ENCODE data around the gene SCN1A. TPM values are rescaled to one million over a fixed set of nuclear protein-coding genes. Genes with fewer than 3 reads are reported as not detected.

Gene SCN1A
- total and polyA plus RNA-seq, 2 of the 4 experiments (the other 2 are of a cell fraction) = under 0.01 TPM; not detected in 1

GRCh38 chr2:166042356-166042755, 85.5 kb downstream of the SCN1A start:
- in situ Hi-C loops (cut with MboI; ENCODE audit: low sequenced_read_pairs) = no loop called here
- Histone ChIP-seq H4K8ac (ENCODE audit: low read depth in 2 of 2, low read length in 2 of 2) (no peak overlapping the region), H3K14ac (replicated peaks; ENCODE audit: low read depth, low read length) (no peak overlapping the region), H3K9ac (ENCODE audit: low read depth, low read length) (no peak overlapping the region), H2BK5ac (ENCODE audit: low read depth, low read length, poor library complexity, severe bottlenecking) (no peak overlapping the region), H2BK120ac (ENCODE audit: low read depth, low read length) (no peak overlapping the region), H3K4ac (ENCODE audit: low read depth, low read length) (no peak overlapping the region), H3K18ac (ENCODE audit: low read depth, low read length) (no peak overlapping the region), H4K5ac (ENCODE audit: low read depth, low read length) (no peak overlapping the region), H3K4me2 (ENCODE audit: low read depth, low read length) (no peak overlapping the region), H3K23ac (ENCODE audit: low read depth, low read length) (no peak overlapping the region), H3K4me1 (ENCODE audit: control insufficient read depth, insufficient read depth, low read length) (no peaks in the 10 kb centered on the region), H4K91ac (ENCODE audit: insufficient read depth, low read depth, low read length) (no peak overlapping the region), H3K36me3 (ENCODE audit: control insufficient read depth, insufficient read depth, low read length) (no peaks in the 10 kb centered on the region), H2AFZ (replicated peaks; ENCODE audit: low read length, poor library complexity) (no peak overlapping the region), H3K79me1 (ENCODE audit: low read depth in 1 of 2, low read length in 2 of 2) (no peaks in the 10 kb centered on the region), H2BK15ac (ENCODE audit: low read depth, low read length) (no peak overlapping the region), H4K20me1 (ENCODE audit: insufficient read depth, low read length) (no peaks in the 10 kb centered on the region), H3K27ac (ENCODE audit: insufficient read depth, low read length) (no peak overlapping the region), H3K9me3 (ENCODE audit: control insufficient read depth, insufficient read depth, low read length) (no peaks in the 10 kb centered on the region), H3K9me1 (ENCODE audit: insufficient read depth, low read length) (no peaks in the 10 kb centered on the region), H2AK5ac (ENCODE audit: low read depth, low read length) (no peak overlapping the region), H2AK9ac (replicated peaks; ENCODE audit: low read depth, low read length, poor library complexity) (no peak overlapping the region), H3K4me3 (ENCODE audit: insufficient read depth, low read depth, low read length) (no peak overlapping the region), H2BK20ac (ENCODE audit: low read depth, low read length) (no peak overlapping the region), H3K56ac (ENCODE audit: extremely low read depth, insufficient read depth, low read length) (no peak overlapping the region), H3K27me3 (ENCODE audit: control insufficient read depth, insufficient read depth, low read length) (no peaks in the 10 kb centered on the region)
- POLR2A ChIA-PET (ENCODE audit: unreplicated experiment) = no interaction called here
- dilution Hi-C loops (cut with HindIII; ENCODE audit: low sequenced_read_pairs, unreplicated experiment) = no loop called here
- ATAC-seq (ENCODE audit: low read depth) (no peak), DNase-seq (no peak)
- BruUV-seq (replicated peaks) = no TSS peak
- TF ChIP-seq RAD21 (IDR thresholded peaks at IDR 0.05; ENCODE audit: low read length) (no peak), POLR2A (IDR thresholded peaks at IDR 0.05; ENCODE audit: low read depth, low read length) (no peak), CTCF (conservative IDR thresholded peaks at IDR 0.05; ENCODE audit: low read depth, low read length) (no peak), CEBPB (IDR thresholded peaks at IDR 0.05; ENCODE audit: low read depth, low read length) (no peak), FOS (IDR thresholded peaks at IDR 0.05; ENCODE audit: low read depth, low read length) (no peak)
- intact Hi-C loops (cut with micrococcal nuclease) = no loop called here
- no CpG with 5 or more reads among the region's 1 CpG for WGBS, 2 experiments (ENCODE audit: extremely low coverage in 2 of 2, insufficient read length in 1 of 2)
- CTCF ChIA-PET = interaction anchor here (0.6 kb wide), 1 partner anchor 85 kb away, joined by 3 read pairs; the partner anchor contains the start of gene SCN1A
